ENCODE data around the gene MEIOSIN. TPM values are rescaled to one million over a fixed set of nuclear protein-coding genes. Genes with fewer than 3 reads are reported as not detected.

MEIOSIN gene
- total RNA-seq, 2 experiments from 2014 or later, result not detected

GRCh38 chr19:45761714-45762113, 28.5 kb downstream of the MEIOSIN start:
- no peaks in the 10 kb centered on the region for H3K9me3 Mint-ChIP-seq

DNA sequence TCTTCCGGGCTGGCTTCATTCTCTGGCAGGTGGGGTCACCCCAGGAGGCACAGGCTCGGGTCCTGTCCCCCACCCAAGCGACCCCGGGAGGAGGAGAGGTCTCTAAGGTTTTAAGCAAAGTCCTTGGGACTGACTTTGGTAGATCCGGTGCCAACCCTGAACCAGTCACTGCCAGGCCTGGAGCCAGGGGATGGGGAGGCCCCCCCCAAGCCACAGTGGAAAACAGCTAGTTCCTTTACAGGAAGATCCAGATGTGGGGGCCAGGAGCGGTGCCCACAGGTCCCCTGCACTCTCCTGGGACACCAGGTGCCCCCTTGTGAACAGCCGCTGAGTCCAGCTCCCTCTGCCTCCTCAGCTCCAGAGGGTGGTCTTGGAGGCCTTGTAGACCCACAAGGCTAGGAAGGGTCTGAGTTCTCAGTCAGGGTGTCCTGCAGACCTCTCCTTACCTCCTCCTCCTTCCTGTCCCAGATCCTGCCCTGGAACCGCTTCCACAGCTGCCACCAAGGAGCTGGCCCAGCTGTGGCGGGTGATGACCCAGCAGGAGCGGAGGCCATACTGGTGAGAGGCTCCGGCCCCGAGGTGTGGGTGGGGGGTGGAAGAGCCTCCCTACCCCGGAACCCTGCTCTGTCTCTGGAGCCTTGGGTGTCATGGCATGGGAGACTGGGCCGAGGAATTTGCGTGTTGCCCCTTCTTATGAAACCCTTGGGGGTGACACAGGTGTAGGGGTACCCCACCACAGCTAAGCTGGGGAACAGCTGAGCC, 29.8 kb downstream of the MEIOSIN start:
- CTCF ChIA-PET, result interaction anchor here (1.0 to 2.0 kb wide), 4 partner anchors 13 to 87 kb away, joined by 3 to 4 read pairs (median 4); partner anchors contain the start of genes QPCTL and SNRPD2
- intact Hi-C loops (cut with micrococcal nuclease), result no loop called here
- H3K4me3 Mint-ChIP-seq, result no peak overlapping the region

More at GRCh38 chr19:45761714-45762113, 28.5 kb downstream of the MEIOSIN start:
- H3K27me3 Mint-ChIP-seq, result peaks cover 9% of the 10 kb centered on the region
- no peak for DNase-seq
- ChIA-PET POLR2A (no interaction called here), CTCF (no interaction called here)
- TF ChIP-seq, protein P1, sequence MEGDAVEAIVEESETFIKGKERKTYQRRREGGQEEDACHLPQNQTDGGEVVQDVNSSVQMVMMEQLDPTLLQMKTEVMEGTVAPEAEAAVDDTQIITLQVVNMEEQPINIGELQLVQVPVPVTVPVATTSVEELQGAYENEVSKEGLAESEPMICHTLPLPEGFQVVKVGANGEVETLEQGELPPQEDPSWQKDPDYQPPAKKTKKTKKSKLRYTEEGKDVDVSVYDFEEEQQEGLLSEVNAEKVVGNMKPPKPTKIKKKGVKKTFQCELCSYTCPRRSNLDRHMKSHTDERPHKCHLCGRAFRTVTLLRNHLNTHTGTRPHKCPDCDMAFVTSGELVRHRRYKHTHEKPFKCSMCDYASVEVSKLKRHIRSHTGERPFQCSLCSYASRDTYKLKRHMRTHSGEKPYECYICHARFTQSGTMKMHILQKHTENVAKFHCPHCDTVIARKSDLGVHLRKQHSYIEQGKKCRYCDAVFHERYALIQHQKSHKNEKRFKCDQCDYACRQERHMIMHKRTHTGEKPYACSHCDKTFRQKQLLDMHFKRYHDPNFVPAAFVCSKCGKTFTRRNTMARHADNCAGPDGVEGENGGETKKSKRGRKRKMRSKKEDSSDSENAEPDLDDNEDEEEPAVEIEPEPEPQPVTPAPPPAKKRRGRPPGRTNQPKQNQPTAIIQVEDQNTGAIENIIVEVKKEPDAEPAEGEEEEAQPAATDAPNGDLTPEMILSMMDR (IDR thresholded peaks at IDR 0.05), result no peak
- no peak overlapping the region for H3K4me3 Mint-ChIP-seq
- H3K36me3 Mint-ChIP-seq (ENCODE audit: low read depth), result no peaks in the 10 kb centered on the region
- intact Hi-C loops (cut with micrococcal nuclease), result no loop called here
- H3K27ac Mint-ChIP-seq, result no peak overlapping the region
- no peak for ATAC-seq
- no peaks in the 10 kb centered on the region for H3K4me1 Mint-ChIP-seq (ENCODE audit: low read depth)

GRCh38 chr19:45763691-45764294, 30.6 kb downstream of the MEIOSIN start:
- Mint-ChIP-seq H3K27ac (no peak overlapping the region), H3K27me3 (peaks cover 11% of the 10 kb centered on the region), H3K9me3 (no peaks in the 10 kb centered on the region), H3K4me3 (no peak overlapping the region), H3K4me1 (ENCODE audit: low read depth) (peaks cover 3% of the 10 kb centered on the region), H3K36me3 (ENCODE audit: low read depth) (no peaks in the 10 kb centered on the region)
- intact Hi-C loops (cut with micrococcal nuclease), result no loop called here
- no peak for ATAC-seq
- TF ChIP-seq, protein P1 (IDR thresholded peaks at IDR 0.05), result no peak
- POLR2A ChIA-PET, result no interaction called here
- CTCF ChIA-PET, result interaction anchor here (1.2 to 2.0 kb wide), 2 partner anchors 53 to 86 kb away, joined by 4 read pairs; no protein-coding TSS in a partner anchor
- no peak for DNase-seq

More for the DNA sequence above, 29.8 kb downstream of the MEIOSIN start:
- TF ChIP-seq, protein P1 (IDR thresholded peaks at IDR 0.05), result no peak
- POLR2A ChIA-PET, result no interaction called here
- Mint-ChIP-seq H3K9me3 (no peaks in the 10 kb centered on the region), H3K27ac (no peak overlapping the region), H3K27me3 (peaks cover 11% of the 10 kb centered on the region), H3K4me1 (ENCODE audit: low read depth) (peaks cover 3% of the 10 kb centered on the region), H3K36me3 (ENCODE audit: low read depth) (no peaks in the 10 kb centered on the region)
- DNase-seq (no peak), ATAC-seq (no peak)

GRCh38 chr19:45764475-45764874, 31.2 kb downstream of the MEIOSIN start:
- peaks cover 11% of the 10 kb centered on the region for H3K27me3 Mint-ChIP-seq
- no peak for DNase-seq
- TF ChIP-seq, protein P1 (IDR thresholded peaks at IDR 0.05), result no peak
- no peak for ATAC-seq
- CTCF ChIA-PET, result interaction anchor here (2.0 kb wide), 1 partner anchor 85 kb away, joined by 4 read pairs; no protein-coding TSS in a partner anchor
- H3K9me3 Mint-ChIP-seq, result no peaks in the 10 kb centered on the region
- H3K4me3 Mint-ChIP-seq, result no peak overlapping the region
- POLR2A ChIA-PET, result no interaction called here
- intact Hi-C loops (cut with micrococcal nuclease), result no loop called here
- peaks cover 3% of the 10 kb centered on the region for H3K4me1 Mint-ChIP-seq (ENCODE audit: low read depth)
- H3K27ac Mint-ChIP-seq, result no peak overlapping the region
- no peaks in the 10 kb centered on the region for H3K36me3 Mint-ChIP-seq (ENCODE audit: low read depth)
